Body of pancreas (tissue), 4 donors: ENCODE data around the gene PPP1R7.

Experiments used
- CTCF ChIP-seq, 7 experiments: fragments of 450-650 bp in 4 of 7; fragments of 200-600 bp in 3 of 7; sonication (generic) in 3 of 7; IDR thresholded peaks; one replicate each; pipeline ENCODE4 v1.5.1; 2016 to 2019; ENCODE audit warnings: antibody characterized with exemption in 7 of 7
- POLR2A ChIP-seq, 3 donors: fragments of 450-650 bp; IDR thresholded peaks; one replicate each; pipeline ENCODE4 v1.6.1; 2016; ENCODE audit warnings: antibody characterized with exemption in 3 of 3, mild to moderate bottlenecking in 2 of 3

- TF ChIP-seq CTCF (IDR thresholded peaks at IDR 0.05) (no peak), POLR2A (IDR thresholded peaks at IDR 0.05) (no peak)
Measured at GRCh38 chr2:241219856-241220356, 69.6 kb downstream of the PPP1R7 start.
